Natural killer cell (primary cell): ENCODE measurements around the gene MAML3. TPM values are rescaled to one million over a fixed set of nuclear protein-coding genes. Genes with fewer than 3 reads are reported as not detected.

Experiments used
- ATAC-seq, 3 donors: fragments of 150-1000 bp in 2 of 3; fragments of 200-7000 bp in 1 of 3; cut with Tn5 transposase; 1 replicate in 1 of 3; 2 replicates in 2 of 3; pipeline ENCODE4 v1.10.0; 2021; ENCODE audit warnings: mild to moderate bottlenecking in 2 of 3, moderate library complexity in 2 of 3
- DNase-seq, 2 donors: peaks; one replicate each; pipeline versions ENCODE4 v3.0.0 to v3.0.0-alpha.2; 2013 to 2021; ENCODE audit warnings: mixed read lengths in 1 of 2
- H3K27ac ChIP-seq: one replicate; pipeline ENCODE4 v1.5.1; 2013; ENCODE audit warnings: mild to moderate bottlenecking, low read length
- H3K27me3 ChIP-seq: one replicate; pipeline ENCODE4 v1.6.1; 2013; ENCODE audit warnings: low read length; ENCODE audit not compliant: control insufficient read depth, insufficient read depth
- H3K36me3 ChIP-seq: one replicate; pipeline ENCODE4 v1.6.1; 2013; ENCODE audit warnings: low read length; ENCODE audit not compliant: control insufficient read depth, insufficient read depth
- H3K4me1 ChIP-seq: one replicate; pipeline ENCODE4 v1.6.1; 2013; ENCODE audit warnings: low read length; ENCODE audit not compliant: control insufficient read depth, insufficient read depth
- H3K4me3 ChIP-seq: one replicate; pipeline ENCODE4 v1.5.1; 2013; ENCODE audit warnings: low read length
- H3K9me3 ChIP-seq: one replicate; pipeline ENCODE4 v1.6.1; 2013; ENCODE audit warnings: low read length; ENCODE audit not compliant: control insufficient read depth, insufficient read depth
- H3K27ac Mint-ChIP-seq, 2 donors: one replicate each; pipeline ENCODE4 v1.8.0; 2022; ENCODE audit warnings: mild to moderate bottlenecking in 2 of 2, mixed read lengths in 2 of 2, moderate library complexity in 1 of 2
- H3K27me3 Mint-ChIP-seq, 2 donors: one replicate each; pipeline ENCODE4 v1.8.0; 2022; ENCODE audit warnings: low read depth in 2 of 2, mixed read lengths in 2 of 2
- H3K36me3 Mint-ChIP-seq: one replicate; pipeline ENCODE4 v1.8.0; 2022; ENCODE audit warnings: mixed read lengths
- H3K4me1 Mint-ChIP-seq, 2 donors: one replicate each; pipeline ENCODE4 v1.8.0; 2022; ENCODE audit warnings: mixed read lengths in 2 of 2
- H3K4me3 Mint-ChIP-seq: one replicate; pipeline ENCODE4 v1.8.0; 2022; ENCODE audit warnings: mild to moderate bottlenecking, moderate library complexity, mixed read lengths
- H3K9me3 Mint-ChIP-seq, 2 donors: one replicate each; pipeline ENCODE4 v1.8.0; 2022; ENCODE audit warnings: mixed read lengths in 2 of 2
- WGBS: methylation state at CpG from one replicate; pipeline ENCODE4 v1.1.7; 2013; ENCODE audit warnings: missing lambda C conversion rate; ENCODE audit not compliant: insufficient coverage; 5-methylcytosine and 5-hydroxymethylcytosine counted together
- intact Hi-C: fragments of 100-400 bp; cut with micrococcal nuclease; formaldehyde crosslinking; loops from one replicate; pipeline ENCODE4 v1.14.2; 2022
- total RNA-seq, 4 donors: library from RNA; stranded (reverse); fragments of 120-200 nt in 1 of 4; gene quantifications; one replicate each; pipeline versions ENCODE4 v1.2.3 to v1.2.4, GENCODE V29; 2013 to 2022
- TF ChIP-seq, protein P1 (sequence below): fragments of 200-600 bp; IDR thresholded peaks from one replicate; pipeline ENCODE4 v1.8.0; 2022; ENCODE audit warnings: antibody characterized with exemption

Gene MAML3
- total RNA-seq, 3 donors from 2014 or later (not counting 1 experiment from before 2014, with no cell fraction given) = 1.7 to 5.6 (median 2.8) TPM

DNA sequence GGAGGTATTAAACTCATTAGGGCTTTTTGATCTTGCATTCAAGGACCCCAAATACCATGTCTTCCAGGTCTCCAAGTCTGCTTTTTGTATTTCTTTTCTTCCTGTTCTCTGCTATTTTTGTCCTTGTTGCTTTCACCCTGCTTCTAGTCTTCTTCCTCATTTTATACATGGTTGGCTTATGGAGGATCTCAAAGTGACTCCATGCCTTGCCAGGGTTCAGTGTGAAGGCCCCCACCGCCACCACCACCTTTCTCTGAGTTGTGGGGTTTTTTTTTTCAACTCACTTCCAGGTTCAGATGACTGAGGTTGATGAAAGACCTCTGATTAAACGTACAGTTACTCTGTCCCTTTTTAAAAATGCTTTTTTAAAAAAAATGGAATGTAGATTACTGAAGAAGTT lies 96.3 kb downstream of the MAML3 start:
- Histone ChIP-seq H3K27me3 (no peaks in the 10 kb centered on the region), H3K27ac (no peak overlapping the region), H3K4me1 (peaks cover 12% of the 10 kb centered on the region), H3K9me3 (no peaks in the 10 kb centered on the region), H3K4me3 (no peak overlapping the region), H3K36me3 (no peaks in the 10 kb centered on the region)
- WGBS = no CpG with 5 or more reads among the region's 2 CpGs
- Mint-ChIP-seq H3K27me3 (peaks cover 34 to 77% of the 10 kb centered on the region in 2 donors), H3K9me3 (no peaks in the 10 kb centered on the region), H3K4me1 (peaks cover 7 to 17% of the 10 kb centered on the region in 2 donors), H3K36me3 (no peaks in the 10 kb centered on the region), H3K27ac (no peak overlapping the region), H3K4me3 (no peak overlapping the region)
- TF ChIP-seq, protein P1, sequence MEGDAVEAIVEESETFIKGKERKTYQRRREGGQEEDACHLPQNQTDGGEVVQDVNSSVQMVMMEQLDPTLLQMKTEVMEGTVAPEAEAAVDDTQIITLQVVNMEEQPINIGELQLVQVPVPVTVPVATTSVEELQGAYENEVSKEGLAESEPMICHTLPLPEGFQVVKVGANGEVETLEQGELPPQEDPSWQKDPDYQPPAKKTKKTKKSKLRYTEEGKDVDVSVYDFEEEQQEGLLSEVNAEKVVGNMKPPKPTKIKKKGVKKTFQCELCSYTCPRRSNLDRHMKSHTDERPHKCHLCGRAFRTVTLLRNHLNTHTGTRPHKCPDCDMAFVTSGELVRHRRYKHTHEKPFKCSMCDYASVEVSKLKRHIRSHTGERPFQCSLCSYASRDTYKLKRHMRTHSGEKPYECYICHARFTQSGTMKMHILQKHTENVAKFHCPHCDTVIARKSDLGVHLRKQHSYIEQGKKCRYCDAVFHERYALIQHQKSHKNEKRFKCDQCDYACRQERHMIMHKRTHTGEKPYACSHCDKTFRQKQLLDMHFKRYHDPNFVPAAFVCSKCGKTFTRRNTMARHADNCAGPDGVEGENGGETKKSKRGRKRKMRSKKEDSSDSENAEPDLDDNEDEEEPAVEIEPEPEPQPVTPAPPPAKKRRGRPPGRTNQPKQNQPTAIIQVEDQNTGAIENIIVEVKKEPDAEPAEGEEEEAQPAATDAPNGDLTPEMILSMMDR = no peak
- DNase-seq = no peak
- intact Hi-C loops = no loop called here
- no peak for ATAC-seq

DNA sequence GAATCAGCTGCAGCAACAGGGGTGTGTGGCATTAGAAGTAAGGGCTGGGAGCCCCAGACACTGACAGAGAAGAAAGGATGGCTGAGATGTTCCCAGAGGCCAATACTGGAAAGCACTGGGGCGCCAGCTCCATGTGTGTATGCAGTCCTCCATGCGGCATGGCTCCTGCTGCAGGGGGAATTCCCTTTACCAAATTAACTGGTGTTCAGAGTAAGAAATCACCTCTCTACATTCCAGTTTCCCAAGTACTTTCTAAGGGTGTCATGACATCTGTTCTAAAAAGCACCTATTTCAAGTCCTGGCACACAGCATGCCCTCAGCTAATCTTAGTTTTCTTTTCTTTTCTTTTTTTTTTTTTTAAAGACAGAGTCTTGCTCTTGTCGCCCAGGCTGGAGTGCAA lies 98.0 kb downstream of the MAML3 start:
- H3K27ac ChIP-seq = no peak overlapping the region
- no peak overlapping the region for H3K4me3 ChIP-seq
- Mint-ChIP-seq H3K36me3 (no peaks in the 10 kb centered on the region), H3K4me3 (no peak overlapping the region), H3K9me3 (no peaks in the 10 kb centered on the region), H3K27me3 (peaks cover 33 to 60% of the 10 kb centered on the region in 2 donors), H3K27ac (no peak overlapping the region), H3K4me1 (peaks cover 7 to 17% of the 10 kb centered on the region in 2 donors)
- ATAC-seq = no peak
- H3K9me3 ChIP-seq = no peaks in the 10 kb centered on the region
- WGBS = 90% methylated on average over 3 of the region's 3 CpGs
- H3K27me3 ChIP-seq = peaks cover 5% of the 10 kb centered on the region
- H3K36me3 ChIP-seq = no peaks in the 10 kb centered on the region
- peaks cover 12% of the 10 kb centered on the region for H3K4me1 ChIP-seq
- no peak for DNase-seq
- TF ChIP-seq, protein P1 = no peak
- intact Hi-C loops = no loop called here

GRCh38 chr4:140054861-140055260 lies 99.1 kb downstream of the MAML3 start:
- TF ChIP-seq, protein P1 = no peak
- Histone ChIP-seq H3K27ac (no peak overlapping the region), H3K36me3 (no peaks in the 10 kb centered on the region), H3K4me3 (no peak overlapping the region), H3K9me3 (no peaks in the 10 kb centered on the region), H3K4me1 (peaks cover 17% of the 10 kb centered on the region), H3K27me3 (peaks cover 5% of the 10 kb centered on the region)
- H3K4me3 Mint-ChIP-seq = peak overlapping the region; percentile 4
- H3K4me1 Mint-ChIP-seq = peaks cover 10 to 17% of the 10 kb centered on the region in 2 donors
- peak overlapping the region in 1 of 2 donors; percentile 40 for H3K27ac Mint-ChIP-seq
- intact Hi-C loops = loop anchor here (5.0 kb wide), 1 partner anchor 197 kb away; no protein-coding TSS in a partner anchor
- H3K9me3 Mint-ChIP-seq = no peaks in the 10 kb centered on the region
- ATAC-seq (no peak), DNase-seq (no peak)
- 75% methylated on average over 1 of the region's 1 CpG for WGBS
- H3K27me3 Mint-ChIP-seq = peaks cover 29 to 67% of the 10 kb centered on the region in 2 donors
- H3K36me3 Mint-ChIP-seq = no peaks in the 10 kb centered on the region

DNA sequence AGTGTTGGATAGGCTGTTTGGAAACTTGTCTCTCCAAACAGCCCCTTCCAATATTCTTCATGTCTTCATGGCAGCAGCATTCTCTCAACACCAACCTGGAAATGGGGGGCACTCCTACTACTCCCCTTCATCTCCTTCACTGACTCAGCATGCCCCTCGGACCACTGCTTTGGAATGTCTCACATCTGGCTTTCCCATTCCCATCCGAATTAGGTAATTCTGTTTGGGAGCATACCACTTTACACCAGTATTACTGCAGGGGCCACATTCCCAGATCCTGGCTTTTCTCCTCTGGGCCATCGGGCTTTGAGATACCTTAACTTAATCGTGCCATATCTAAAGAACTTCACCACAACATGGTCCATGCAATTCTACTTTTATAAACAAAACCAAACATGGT lies 100.8 kb downstream of the MAML3 start:
- Mint-ChIP-seq H3K36me3 (no peaks in the 10 kb centered on the region), H3K4me3 (no peak overlapping the region), H3K4me1 (peaks cover 24 to 32% of the 10 kb centered on the region in 2 donors), H3K27ac (no peak overlapping the region), H3K9me3 (no peaks in the 10 kb centered on the region), H3K27me3 (peaks cover 40 to 66% of the 10 kb centered on the region in 2 donors)
- WGBS = 91% methylated on average over 4 of the region's 4 CpGs
- Histone ChIP-seq H3K27me3 (peaks cover 5% of the 10 kb centered on the region), H3K27ac (no peak overlapping the region), H3K4me3 (no peak overlapping the region), H3K36me3 (no peaks in the 10 kb centered on the region), H3K4me1 (peaks cover 25% of the 10 kb centered on the region), H3K9me3 (no peaks in the 10 kb centered on the region)
- DNase-seq (no peak), ATAC-seq (no peak)
- intact Hi-C loops = loop anchor here (2.0 to 5.0 kb wide), 2 partner anchors 98 to 199 kb away; no protein-coding TSS in a partner anchor
- TF ChIP-seq, protein P1 = no peak
